ENCODE data around the gene ECM2. TPM values are rescaled to one million over a fixed set of nuclear protein-coding genes. Genes with fewer than 3 reads are reported as not detected.
"Not testable (repeated sequence)": the region's sequence is repeated elsewhere in the genome, so short reads cannot be mapped to it uniquely, and the experiment has no call there.

Gene ECM2
- polyA plus RNA-seq (ENCODE audit: insufficient read length in 3 of 3): 10 to 100 TPM; 13.0 to 18.3 (median 14.1) TPM
- long read RNA-seq, donor 1, partial matches to known transcripts: 0 of 1 reads
- long read RNA-seq, donor 1, other reads (novel, unspliced or antisense): 0 of 1 reads
- long read RNA-seq, donor 2, partial matches to known transcripts: 0 of 1 reads
- long read RNA-seq, donor 2, other reads (novel, unspliced or antisense): 0 of 1 reads
- long read RNA-seq, donor 3, partial matches to known transcripts: 0 of 2 reads
- long read RNA-seq, donor 3, other reads (novel, unspliced or antisense): 0 of 2 reads
- long read RNA-seq, donor 4, partial matches to known transcripts: 0 of 2 reads
- long read RNA-seq, donor 4, other reads (novel, unspliced or antisense): 0 of 2 reads
- long read RNA-seq, donor 5: 0 reads
- long read RNA-seq, donor 6: 0 reads
- long read RNA-seq, donor 7, partial matches to known transcripts: 0 of 3 reads
- long read RNA-seq, donor 7, other reads (novel, unspliced or antisense): 0 of 3 reads
- long read RNA-seq, donor 8, transcript ECM2-202 (3 exons, 1,606 nt): major isoform, 5 of 10 reads
- long read RNA-seq, donor 8, partial matches to known transcripts: 5 of 10 reads
- long read RNA-seq, donor 8, other reads (novel, unspliced or antisense): 0 of 10 reads
- long read RNA-seq, donor 9, partial matches to known transcripts: 0 of 1 reads
- long read RNA-seq, donor 9, other reads (novel, unspliced or antisense): 0 of 1 reads
- long read RNA-seq, donor 10, partial matches to known transcripts: 5 of 6 reads
- long read RNA-seq, donor 10, other reads (novel, unspliced or antisense): 0 of 6 reads
- long read RNA-seq, donor 11, partial matches to known transcripts: 0 of 1 reads
- long read RNA-seq, donor 11, other reads (novel, unspliced or antisense): 0 of 1 reads
- long read RNA-seq, donor 12: 0 reads
- long read RNA-seq, donor 13: 0 reads
- long read RNA-seq, donor 14, partial matches to known transcripts: 0 of 1 reads
- long read RNA-seq, donor 14, other reads (novel, unspliced or antisense): 0 of 1 reads
- long read RNA-seq, donor 15: 0 reads
- long read RNA-seq, donor 16, partial matches to known transcripts: 0 of 4 reads
- long read RNA-seq, donor 16, other reads (novel, unspliced or antisense): 0 of 4 reads

DNA sequence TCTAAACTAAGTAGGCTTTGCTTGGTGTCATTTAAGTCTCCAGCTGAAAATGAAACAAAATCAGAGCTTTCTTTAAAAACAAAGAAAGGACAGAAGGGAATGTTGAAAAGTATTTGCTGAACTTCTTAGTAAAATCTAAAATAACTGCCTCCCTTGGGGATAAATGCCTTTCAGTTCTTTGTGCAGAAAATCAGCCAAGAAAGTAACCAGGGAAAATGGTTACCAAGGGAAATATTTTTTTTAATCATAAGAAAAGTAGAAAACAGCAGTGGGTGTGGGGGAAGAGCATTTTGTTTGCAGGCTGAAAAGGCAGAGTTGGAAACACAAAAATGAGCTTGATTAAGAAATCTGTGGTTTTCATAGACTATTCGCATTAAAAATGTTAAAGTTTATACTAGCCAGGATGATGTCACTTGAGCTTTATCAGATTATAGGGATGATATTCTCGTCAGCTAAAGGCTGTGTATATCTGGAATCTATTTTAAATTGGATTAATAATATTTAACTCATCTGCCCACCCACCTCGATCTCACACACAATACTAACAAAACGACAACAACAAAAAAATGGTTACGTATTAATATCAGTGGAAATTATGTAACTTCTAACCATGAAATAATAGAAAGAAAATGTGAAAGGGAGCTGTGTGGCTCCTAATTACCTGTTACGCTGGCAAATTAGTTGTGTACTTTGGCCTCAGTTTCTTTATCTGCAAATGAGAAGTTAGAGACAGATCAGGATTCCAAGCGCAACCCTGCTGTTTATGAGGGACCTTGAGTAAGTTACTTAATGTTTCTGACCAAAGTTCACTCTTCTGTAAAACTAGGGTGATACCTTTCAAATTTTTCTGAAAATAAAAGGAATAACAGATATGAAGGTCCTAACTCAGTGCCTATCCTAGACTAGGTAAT lies at the start of gene ECM2:
TSS of gene ECM2 (minus strand) at position 51 of the 911 bp plus-strand sequence. CDS start 13,124 bp downstream, outside the sequence.
- DNase-seq (ENCODE audit: extremely low read depth in 1 of 11, low read depth in 9 of 11, low spot score in 4 of 11): peak in 5 of 11 donors; percentile 19 to 43 (median 31)

DNA sequence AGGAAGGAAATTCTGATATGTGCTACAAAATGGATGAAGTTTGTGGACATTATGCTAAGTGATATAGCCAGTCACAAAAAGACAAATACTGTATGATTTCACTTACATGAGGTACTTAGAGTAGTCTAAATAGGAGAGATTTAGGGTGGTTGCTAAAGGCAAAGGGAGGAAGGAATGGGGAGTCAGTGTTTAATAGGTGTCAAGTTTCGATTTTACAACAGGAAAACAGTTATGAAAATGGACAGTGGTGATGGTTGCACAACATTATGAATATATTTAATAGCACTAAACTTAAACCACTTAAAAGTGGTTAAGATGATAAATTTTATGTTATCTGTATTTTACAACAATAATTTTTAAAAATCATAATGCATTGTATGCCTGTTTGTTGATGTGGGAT lies 40.4 kb upstream of the ECM2 start:
- no peak for DNase-seq (ENCODE audit: extremely low read depth in 1 of 11, low read depth in 9 of 11, low spot score in 4 of 11)

DNA sequence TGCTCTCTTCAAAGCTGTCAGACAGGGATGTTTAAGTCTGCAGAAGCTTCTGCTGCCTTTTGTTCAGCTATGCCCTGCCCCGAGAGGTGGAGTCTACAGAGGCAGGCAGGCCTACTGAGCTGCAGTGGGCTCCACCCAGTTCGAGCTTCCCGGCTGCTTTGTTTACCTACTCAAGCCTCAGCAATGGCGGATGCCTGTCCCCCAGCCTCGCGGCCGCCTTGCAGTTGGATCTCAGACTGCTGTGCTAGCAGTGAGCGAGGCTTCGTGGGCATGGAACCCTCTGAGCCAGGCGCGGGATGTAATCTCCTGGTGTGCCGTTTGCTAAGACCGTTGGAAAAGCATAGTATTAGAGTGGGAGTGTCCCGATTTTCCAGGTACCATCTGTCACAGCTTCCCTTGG lies 37.8 kb upstream of the ECM2 start:
- DNase-seq (ENCODE audit: extremely low read depth in 1 of 11, low read depth in 9 of 11, low spot score in 4 of 11): not testable (repeated sequence)

DNA sequence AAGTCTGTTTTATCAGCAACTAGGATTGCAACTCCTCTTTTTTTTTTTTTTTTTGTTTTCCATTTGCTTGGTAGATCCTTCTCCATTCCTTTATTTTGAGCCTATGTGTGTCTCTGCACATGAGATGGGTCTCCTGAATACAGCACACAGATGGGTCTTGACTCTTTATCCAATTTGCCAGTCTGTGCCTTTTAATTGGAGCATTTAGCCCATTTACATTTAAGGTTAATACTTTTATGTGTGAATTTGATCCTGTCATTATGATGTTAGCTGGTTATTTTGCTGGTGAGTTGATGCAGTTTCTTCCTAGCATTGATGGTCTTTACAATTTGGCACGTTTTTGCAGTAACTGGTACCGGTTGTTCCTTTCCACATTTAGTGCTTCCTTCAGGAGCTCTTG lies 36.1 kb upstream of the ECM2 start:
- DNase-seq (ENCODE audit: extremely low read depth in 1 of 11, low read depth in 9 of 11, low spot score in 4 of 11): not testable (repeated sequence)

DNA sequence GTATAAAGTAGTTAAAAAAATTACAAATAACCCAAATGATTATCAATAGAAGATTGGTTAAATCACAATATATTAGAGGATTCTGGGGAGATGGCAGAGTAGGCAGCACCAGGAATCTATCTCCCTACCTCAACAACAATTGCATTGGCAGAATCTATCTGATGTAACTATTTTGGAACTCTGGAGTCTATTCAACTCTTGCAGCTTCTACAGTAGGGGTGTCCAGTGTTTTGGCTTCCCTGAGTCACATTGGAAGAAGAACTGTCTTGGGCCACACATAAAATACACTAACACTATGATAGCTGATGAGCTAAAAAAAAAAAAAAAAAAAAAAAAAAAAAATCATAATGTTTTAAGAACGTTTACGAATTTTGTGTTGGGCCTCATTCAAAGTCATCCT lies 29.2 kb upstream of the ECM2 start:
- no peak for DNase-seq (ENCODE audit: extremely low read depth in 1 of 11, low read depth in 9 of 11, low spot score in 4 of 11)

DNA sequence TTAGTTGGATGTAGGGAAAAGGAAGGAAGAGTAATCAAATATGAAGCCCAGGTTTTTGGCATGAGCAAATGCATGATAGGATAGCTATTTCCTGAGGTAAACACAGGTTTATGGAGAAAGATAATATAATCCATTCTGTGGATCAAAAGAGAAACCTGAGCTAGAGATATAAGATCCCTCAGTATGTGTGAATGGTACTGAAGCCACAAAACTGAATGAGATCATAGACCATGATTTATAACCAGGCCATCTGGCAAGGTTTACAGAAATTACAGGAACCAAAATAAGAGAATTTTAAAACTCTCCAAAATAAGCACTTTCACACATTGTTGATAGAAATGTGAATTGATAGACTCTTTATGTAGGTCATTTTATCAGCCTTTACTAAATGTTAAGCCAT lies 28.7 kb upstream of the ECM2 start:
- no peak for DNase-seq (ENCODE audit: extremely low read depth in 1 of 11, low read depth in 9 of 11, low spot score in 4 of 11)

DNA sequence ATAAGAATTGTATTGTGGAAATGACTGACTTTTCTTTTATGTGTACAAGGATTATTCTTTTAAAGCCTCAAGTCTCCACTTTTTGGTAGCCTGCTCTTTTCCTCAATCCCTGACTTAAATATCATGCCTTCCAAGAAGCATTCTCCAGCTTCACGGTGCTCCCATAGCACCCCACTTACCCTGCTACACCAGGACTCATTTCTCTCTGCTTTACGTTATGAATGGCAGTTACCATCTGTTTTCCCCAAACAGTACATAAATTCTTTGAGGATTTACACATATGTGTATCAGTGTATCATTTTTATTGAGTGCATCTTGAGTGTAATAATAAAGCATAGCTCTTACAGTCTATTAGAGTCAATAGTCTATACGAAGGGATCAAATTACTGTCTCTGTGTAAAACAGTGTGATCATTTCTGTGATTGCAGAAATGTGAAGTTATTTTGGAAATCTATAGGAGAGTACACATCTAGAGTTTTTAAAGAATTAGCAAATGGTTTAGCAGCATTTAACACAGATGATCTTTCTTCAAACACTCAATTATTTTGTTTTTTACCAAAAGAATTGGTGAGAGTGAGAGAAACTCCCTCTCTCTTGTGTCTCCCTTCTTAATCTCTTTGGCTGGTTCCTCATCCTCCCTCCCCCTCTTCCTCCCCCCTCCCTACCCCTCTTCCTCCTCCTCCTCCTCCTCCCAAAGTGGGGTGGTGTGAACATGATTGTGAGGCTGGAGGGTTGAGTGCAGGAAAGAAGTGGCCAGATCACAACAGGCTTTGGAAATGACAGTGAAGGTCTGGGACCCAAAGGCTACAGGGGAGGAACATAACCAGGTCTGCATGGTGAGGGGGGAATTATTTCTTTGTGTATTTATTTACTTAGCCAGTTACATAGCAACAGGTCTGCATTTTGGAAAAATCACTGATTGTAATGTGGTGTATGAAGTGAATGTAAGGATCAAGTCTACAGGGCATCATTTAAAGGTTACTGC lies 27.6 kb upstream of the ECM2 start:
- no peak for DNase-seq (ENCODE audit: extremely low read depth in 1 of 11, low read depth in 9 of 11, low spot score in 4 of 11)

DNA sequence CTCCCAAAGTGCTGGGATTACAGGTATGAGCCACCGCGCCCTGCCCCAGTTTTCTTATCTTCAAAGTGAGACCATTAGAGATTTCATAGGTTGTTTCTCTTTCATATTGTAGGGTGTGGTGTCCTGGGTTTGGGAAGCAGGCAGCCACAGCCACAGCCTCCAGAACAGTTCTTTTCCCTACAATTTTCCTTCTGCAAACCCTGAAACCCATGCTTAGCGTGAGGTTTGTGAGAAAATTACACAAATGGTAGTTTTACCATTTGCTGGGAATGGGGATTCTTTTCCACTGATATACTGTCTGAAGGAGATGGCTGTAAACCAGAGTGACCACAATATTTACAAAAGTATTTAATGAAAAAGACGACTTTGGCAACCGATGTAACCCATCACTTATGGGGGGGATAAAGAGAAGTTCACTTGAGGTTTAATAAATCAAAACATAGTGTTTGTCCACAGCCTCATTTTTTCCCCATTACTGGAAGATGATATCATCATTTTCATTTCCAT lies 26.7 kb upstream of the ECM2 start:
- peak in 1 of 11 donors; percentile 17 for DNase-seq (ENCODE audit: extremely low read depth in 1 of 11, low read depth in 9 of 11, low spot score in 4 of 11)

DNA sequence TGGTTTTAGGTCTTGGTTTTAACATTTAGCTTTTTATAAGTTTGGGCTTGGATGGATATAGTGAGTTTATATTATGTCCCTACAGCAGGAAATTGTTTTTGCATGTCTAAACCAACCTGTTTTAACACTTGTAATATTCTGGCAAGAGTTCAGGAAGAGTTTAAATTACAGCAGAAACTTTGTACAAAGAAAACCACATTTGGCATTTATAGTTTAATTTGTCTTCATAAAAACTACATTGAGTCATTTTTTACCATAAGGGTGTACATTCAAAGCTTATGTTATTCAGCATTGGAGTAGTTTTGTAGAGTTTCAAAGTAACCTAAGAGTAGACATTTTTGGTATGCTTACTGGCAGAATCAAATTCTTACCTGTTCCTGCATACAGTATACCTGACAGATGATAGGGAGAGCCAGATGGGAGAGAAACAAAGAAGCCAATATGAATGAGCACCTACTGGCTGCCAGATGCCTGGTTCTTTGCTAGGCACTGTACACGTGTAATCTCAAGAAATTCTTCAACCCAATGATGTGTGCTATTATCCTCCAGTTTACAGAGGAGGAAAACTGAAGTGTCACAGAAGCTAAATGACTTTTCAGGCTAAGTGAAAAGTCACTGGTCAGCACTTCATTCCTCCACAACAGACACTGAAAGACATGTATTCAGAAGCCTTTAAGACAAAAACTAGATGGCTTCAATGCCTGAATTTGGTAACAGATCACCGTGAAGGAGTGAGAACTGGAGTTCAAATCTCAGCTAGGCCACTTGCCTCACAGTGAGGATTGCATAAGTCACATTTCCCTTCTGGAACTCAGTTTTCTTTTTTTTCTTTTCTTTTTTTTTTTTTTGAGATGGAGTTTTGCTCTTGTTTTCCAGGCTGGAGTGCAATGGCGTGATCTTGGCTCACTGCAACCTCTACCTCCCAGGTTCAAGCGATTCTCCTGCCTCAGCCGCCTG lies 25.9 kb upstream of the ECM2 start:
- DNase-seq (ENCODE audit: extremely low read depth in 1 of 11, low read depth in 9 of 11, low spot score in 4 of 11): no peak

DNA sequence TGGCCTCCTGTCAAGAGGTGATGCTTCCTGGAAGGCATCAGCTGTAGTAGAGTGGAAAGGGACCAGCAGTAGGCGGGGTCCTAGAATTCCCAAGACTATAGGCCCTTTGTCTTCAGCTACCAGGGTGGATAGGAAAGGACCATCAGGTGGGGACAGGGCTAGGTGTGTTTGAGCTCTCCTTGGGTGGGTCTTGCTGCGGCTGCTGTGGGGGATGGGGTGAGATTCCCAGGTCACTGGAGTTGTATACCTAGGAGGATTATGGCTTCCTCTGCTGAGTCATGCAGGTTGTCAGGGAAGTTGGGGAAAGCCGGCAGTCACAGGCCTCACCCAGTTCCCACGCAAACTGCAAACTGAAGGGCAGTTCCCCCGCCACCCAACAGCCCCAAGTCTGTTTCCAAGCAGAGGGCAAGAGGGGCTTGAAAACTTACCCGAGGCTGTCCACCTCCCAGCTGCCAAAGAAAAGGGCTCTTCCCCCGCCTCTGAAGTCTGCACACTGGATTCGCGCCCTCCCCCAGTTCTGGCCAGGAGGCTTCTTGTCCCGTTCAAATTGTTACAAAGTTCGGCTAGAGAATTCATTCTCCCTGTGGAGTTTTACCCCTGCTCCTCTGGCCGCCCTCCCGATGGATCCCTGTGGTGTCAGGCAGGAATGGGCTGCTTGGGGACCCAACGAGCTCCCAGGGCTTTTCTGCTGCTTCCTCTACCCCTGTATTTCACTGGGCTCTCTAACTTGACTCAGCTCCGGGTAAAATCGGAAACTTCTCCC lies 23.0 kb upstream of the ECM2 start:
- DNase-seq (ENCODE audit: extremely low read depth in 1 of 11, low read depth in 9 of 11, low spot score in 4 of 11): no peak

DNA sequence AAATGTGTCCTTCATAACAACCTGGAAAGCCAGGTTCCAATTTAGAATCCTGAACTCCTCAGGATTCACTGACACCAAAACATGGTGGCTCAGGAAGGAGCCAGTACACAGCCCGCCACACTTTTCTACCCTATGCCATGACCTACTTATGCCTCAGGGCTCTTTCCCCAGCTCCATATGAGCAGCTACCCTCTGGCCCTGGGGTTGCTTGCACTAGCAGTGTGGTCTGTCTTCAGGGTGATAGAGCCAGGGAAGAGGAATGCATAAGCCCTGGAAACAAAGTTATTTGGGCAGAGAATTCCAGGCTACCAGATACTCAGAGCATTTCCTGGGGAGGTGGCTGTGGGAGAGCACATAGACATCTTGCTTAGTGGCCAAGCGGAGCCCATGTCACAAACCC lies 15.0 kb upstream of the ECM2 start:
- no peak for DNase-seq (ENCODE audit: extremely low read depth in 1 of 11, low read depth in 9 of 11, low spot score in 4 of 11)

DNA sequence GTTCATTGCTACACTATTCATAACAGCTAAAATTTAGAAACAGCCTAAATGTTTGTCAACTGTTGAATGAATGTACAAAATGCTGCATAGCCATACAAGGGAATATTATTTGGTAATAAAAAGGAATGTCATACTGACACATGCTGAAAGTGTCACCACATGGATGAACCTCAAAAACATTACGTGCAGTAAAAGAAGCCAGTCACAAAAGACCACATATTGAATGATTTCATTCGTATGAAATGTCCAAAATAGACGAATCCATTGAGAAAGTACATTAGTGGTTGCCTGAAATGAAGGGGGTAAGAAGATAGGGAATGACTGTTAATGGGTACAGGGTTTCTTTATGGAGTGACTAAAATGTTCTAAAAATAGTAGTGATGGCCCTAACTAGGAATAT lies 11.6 kb upstream of the ECM2 start:
- DNase-seq (ENCODE audit: extremely low read depth in 1 of 11, low read depth in 9 of 11, low spot score in 4 of 11): no peak

DNA sequence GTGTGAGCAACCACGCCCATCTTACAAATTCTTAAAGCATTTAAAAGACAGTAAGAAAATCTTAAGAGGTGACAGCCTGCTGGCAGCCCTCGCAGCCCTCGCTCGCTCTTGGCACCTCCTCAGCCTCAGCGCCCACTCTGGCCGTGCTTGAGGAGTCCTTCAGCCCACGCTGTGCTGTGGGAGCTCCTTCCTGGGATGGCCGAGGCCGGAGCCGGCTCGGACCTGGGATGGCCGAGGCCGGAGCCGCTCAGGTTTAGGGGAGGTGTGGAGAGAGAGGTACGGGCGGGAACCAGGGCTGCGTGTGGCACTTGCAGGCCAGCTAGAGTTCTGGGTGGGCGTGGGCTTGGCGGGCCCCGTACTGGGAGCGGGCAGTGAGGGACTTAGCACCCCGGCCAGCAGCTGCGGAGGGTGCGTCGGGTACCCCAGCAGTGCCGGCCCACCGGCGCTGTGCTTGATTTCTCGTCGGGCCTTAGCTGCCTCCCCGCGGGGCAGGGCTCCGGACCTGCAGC lies 9.3 kb upstream of the ECM2 start:
- DNase-seq (ENCODE audit: extremely low read depth in 1 of 11, low read depth in 9 of 11, low spot score in 4 of 11): no peak

DNA sequence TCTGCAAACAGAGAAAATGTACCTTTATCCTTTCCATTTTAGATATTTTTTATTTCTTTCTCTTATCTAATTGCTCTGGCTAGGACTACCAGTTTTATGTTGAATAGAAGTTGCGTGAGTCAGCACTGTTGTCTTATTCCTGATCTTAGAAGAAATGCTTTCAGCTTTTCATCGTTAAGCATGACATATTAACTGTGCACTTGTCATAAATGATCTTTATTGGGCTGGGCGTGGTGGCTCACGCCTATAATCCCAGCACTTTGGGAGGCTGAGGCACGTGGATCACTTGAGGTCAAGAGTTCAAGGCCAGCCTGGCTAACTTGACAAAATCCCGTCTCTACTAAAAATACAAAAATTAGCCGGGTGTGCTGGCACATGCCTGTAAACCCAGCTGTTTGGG lies 8.2 kb upstream of the ECM2 start:
- no peak for DNase-seq (ENCODE audit: extremely low read depth in 1 of 11, low read depth in 9 of 11, low spot score in 4 of 11)

DNA sequence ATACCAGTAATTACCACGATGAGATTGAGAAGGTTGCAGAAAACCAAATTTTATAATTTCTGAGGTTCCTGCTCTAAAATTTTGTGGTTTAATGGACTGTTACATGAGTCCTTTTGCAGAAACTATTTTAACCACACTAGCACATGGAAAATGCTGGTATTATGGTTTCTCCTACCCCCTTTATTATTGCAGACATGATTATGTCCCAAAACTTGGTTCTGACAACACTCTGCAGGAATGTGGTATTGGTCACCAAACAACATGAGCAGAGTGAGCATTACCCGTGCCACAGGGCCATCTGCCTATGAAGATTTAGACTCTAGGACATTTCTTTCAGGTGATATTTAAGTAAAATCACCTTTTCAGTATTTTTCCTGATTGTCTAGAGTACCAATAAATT lies 2.8 kb upstream of the ECM2 start:
- DNase-seq (ENCODE audit: extremely low read depth in 1 of 11, low read depth in 9 of 11, low spot score in 4 of 11): no peak
